ENCODE measurements around the gene DPP7. TPM values are rescaled to one million over a fixed set of nuclear protein-coding genes. Genes with fewer than 3 reads are reported as not detected.

DPP7 gene
- total RNA-seq, 1 donor from 2014 or later = 251 TPM

DNA sequence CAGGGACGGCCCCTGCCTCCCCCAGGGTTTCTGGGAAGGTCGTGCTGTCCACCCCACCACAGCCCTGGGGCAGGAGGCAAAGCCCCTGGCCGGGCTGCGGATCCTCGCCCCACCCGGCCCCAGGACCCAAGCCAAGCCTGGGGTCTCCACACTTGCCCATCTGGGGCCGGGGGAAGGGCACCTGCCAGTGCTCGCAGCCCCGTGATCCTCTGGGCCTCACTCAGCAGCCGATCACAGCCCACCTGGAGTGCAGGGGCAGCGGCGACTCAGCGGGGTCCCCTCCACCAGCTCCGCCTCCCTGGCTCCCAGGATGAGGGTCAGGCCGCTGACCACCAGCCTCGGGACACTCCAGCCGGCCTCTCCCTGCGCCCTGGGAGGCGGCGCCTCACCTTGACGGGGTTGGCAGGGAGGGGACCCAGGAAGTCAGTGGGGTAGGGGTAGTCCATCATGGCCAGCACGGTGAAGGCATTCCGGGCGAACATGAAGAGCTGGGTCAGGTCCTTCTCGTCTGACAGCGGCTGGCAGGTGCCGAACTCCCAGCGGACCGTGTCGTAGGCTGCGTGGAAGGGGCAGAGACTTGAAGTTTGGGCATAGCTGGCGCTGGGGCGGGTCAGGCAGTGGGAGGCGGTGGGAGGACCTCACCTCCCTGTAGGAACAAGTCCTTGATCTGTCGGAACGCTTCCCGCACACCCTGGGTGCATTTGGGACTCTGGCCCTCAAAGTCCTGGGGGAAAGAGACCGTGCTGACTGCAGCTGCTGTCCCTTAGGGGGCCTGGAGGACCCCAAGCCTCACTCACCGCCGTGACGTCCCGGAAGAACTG, 1.8 kb downstream of the DPP7 start:
- intact Hi-C loops (cut with micrococcal nuclease) = no loop called here

DNA sequence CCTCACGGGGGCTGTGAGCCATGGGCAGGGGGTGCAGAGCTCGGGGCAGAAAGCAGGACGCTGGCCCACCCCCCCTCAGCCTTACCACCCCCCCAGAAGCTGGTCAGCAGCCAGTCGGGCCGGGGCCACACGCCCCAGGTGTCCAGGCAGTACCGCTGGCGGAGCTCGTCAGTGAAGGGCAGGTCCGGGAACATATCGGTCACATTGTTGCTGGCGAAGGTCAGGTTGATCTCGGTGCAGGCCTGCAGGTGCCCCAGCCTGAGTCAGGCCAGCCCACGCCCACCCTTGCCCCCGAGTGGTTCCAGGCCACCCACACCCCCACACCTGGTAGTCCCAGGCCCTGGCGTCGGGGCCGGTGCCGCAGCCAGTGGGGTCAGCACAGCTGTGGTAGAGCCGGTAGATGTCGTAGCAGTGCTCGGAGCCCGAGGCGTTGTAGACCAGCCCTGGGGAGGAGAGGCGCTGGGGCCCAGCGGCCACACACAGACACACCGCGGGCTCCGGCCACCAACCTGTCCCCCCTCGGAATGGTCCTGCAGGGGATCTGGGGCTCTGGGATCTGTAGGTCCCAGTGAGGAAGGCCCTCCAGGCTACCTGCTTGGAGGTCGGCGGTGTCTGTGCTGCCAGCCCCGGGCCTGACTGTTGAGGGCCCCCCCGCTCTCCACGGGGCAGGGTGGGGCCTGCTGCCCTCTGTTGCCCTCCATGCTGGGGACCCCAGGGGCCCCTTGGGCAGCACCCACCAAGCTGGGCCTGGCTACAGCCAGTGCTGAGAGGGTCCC, 2.6 kb downstream of the DPP7 start:
- intact Hi-C loops (cut with micrococcal nuclease) = no loop called here

DNA sequence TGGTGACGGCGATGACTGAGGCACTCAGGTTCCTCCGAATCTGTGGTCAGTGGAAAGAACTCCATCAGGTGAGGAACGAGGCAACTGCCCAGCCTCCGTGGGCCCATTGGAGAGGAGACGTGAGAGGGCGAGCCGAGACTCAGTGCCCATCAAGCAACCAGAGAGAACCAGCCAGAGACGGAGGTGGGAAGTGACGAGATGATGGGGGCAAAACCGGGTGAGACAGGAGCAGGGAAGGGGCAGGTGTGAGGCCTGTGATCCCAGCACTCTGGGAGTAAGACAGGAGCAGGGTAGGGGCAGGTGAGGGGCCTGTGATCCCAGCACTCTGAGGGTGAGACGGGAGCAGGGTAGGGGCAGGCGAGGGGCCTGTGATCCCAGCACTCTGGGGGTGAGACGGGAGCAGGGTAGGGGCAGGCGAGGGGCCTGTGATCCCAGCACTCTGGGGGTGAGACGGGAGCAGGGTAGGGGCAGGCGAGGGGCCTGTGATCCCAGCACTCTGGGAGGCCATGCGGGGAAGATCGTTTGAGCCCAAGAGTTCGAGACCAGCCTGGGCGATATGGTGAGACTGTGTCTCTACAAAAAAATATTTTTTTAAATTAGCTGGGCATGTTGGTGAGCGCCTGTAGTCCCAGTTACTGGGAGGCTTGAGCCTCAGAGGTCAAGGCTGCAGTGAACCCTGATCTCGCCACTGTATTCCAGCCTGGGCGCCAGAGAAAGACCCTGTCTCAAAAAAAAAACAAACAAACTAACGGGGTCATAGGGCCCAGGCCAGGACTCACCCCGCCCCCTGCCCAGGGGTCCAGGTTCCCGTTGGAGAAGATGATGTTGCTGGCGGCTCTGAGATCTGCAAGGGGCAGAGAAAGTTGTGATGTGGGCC, 3.4 kb downstream of the DPP7 start:
- intact Hi-C loops (cut with micrococcal nuclease) = no loop called here

DNA sequence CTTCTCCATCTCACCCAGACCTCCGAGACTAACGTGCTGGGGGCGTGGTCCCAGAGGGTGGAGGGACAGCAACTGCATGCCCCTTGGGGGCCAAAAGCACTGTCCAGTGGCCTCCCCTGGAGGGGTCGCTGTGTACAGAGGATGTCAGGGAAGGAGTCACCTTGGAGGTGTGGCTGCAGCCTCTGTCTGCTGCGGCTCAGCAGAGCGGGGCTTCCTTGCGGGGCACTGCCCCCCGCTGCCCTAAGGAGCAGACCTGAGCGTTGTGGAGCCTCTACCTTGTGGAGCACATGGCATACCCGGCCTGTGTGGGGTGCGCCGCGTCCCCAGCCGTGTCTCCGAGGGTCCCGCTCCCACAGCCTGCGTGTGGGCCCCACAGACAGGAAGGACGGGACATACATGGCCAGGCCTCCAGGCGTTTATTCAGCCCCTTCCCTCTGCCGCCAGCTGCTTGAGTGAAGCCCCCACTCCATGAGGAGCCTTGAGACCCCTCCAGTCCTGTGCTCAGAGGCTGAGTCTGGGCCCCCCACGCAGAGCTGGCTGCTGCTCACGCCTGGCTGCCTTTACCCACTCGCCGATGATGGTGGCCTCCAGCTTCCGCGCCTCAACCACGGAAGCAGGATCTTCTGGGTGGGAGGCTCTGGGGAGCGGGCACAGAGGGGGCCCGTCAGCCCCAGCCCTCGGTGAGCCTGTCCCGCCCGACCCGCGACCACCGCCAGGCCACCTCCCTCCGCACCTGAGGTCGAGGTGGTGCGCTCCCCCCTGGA, 4.2 kb downstream of the DPP7 start:
- intact Hi-C loops (cut with micrococcal nuclease) = no loop called here

DNA sequence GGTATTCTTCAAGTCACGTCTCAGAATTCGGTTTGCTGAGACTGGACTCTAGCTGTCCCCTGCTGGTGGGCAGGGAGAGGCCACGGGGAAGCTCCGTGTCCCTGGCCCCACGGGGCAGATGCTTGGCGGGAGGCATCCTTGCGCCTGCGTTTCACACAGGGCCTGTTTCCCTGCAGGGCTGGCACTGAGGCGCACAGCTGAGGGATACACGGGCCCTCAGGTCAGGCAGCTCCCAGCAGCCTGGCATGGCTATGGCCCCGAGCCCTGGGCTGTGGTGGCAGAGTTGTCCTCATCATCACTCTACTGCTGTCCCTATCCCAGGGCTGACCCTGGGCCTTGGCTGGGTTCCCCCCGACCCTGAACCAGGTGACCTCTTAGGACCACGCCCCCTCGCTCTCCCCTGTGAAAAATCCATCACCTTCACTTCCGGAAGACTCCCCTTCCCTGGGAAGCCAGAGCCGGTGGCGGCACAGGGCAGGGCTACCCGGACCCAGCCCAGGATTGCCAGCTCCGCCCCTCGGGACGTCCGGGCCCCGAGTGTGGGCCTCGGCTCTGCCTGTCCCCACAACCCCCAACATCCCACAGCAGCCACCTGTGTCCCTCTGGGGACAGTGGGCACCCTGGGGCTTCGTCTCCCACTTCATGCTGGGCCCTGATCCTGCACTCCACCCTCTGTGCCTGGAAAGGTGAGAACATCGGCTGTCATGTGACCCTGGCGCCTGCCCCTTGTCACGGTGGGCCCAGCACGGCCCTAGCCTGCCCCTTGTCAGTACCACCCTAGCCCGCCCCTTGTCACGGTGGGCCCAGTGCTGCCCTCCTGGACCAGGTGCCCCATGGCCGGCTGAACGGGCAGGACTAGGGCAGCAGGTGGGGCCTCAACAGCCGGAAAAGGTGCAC, 5.0 kb downstream of the DPP7 start:
- intact Hi-C loops (cut with micrococcal nuclease) = no loop called here

DNA sequence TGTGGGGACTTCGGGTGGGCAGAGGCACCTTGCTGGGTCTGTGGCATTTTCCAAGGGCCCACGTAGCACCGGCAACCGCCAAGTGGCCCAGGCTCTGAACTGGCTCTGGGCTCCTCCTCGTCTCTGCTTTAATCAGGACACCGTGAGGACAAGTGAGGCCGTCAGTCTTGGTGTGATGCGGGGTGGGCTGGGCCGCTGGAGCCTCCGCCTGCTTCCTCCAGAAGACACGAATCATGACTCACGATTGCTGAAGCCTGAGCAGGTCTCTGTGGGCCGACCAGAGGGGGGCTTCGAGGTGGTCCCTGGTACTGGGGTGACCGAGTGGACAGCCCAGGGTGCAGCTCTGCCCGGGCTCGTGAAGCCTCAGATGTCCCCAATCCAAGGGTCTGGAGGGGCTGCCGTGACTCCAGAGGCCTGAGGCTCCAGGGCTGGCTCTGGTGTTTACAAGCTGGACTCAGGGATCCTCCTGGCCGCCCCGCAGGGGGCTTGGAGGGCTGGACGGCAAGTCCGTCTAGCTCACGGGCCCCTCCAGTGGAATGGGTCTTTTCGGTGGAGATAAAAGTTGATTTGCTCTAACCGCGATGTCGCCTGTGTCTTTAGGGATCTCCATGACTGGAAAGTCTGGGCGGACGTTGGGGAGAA, 5.8 kb downstream of the DPP7 start:
- intact Hi-C loops (cut with micrococcal nuclease) = no loop called here

DNA sequence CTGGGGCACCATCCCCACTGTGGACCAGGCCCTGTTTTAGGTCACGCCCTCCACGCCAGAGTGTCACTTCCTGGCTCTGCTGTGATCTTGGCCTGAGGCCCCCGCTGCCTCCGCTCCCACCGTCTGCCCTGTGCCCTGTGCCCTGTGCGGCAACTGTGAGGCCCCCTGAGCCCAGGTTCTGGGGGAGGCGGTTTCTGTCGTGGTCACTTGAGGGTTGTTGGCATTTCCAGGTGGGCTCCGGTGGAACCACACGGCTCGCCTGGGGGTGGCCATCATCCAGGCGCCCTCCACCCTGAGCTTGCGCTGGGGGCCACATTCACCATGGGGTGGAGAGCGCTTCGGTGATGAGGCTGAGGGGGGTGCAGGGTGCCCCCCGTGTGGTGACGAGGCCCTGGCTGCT, 6.6 kb downstream of the DPP7 start:
- intact Hi-C loops (cut with micrococcal nuclease) = no loop called here

DNA sequence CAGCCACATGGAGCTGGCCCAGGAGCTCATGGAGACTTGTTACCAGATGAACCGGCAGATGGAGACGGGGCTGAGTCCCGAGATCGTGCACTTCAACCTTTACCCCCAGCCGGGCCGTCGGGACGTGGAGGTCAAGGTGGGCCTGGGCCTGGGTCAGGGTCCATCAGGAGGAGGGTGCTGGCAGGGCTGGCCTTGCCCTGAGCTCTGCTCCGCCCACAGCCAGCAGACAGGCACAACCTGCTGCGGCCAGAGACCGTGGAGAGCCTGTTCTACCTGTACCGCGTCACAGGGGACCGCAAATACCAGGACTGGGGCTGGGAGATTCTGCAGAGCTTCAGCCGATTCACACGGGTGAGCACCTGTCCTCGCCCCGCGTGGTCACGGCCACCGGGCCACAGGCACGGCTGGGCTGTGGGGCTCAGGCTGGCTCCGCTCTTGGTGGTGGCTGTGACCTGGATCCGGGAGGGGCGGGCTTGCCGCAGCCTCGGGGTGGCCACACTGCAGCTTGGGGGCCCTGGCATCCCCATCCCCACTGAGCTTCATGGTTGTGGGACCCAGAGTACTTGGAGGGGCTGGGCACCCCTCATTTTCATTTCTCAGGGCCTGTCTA, 7.1 kb downstream of the DPP7 start:
- intact Hi-C loops (cut with micrococcal nuclease) = no loop called here

DNA sequence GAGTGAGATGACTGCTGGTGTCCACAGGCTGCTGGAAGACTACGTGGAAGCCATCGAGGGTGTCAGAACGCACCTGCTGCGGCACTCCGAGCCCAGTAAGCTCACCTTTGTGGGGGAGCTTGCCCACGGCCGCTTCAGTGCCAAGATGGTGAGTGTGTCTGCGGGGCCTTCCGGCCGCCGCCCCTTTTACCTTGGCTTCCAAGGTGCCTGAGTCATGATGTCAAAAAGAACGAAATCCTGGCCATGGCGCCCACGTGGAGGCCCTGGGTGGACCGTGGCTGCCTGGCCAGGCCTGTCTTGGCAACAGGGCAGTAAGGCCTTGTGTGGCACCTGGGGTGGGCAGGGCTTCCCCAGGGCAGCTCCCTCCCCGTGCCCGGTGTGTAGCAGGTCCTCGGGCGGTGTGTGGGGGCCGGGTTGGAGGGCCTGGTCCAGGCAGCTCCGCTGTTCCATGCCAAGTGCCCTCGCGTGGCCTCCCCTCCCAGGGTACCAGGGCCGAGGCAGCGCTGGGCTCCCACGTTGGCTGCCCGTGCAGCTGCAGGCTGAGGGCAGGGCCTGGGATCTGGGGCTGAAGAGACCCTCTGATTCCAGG, 7.8 kb downstream of the DPP7 start:
- intact Hi-C loops (cut with micrococcal nuclease) = no loop called here

DNA sequence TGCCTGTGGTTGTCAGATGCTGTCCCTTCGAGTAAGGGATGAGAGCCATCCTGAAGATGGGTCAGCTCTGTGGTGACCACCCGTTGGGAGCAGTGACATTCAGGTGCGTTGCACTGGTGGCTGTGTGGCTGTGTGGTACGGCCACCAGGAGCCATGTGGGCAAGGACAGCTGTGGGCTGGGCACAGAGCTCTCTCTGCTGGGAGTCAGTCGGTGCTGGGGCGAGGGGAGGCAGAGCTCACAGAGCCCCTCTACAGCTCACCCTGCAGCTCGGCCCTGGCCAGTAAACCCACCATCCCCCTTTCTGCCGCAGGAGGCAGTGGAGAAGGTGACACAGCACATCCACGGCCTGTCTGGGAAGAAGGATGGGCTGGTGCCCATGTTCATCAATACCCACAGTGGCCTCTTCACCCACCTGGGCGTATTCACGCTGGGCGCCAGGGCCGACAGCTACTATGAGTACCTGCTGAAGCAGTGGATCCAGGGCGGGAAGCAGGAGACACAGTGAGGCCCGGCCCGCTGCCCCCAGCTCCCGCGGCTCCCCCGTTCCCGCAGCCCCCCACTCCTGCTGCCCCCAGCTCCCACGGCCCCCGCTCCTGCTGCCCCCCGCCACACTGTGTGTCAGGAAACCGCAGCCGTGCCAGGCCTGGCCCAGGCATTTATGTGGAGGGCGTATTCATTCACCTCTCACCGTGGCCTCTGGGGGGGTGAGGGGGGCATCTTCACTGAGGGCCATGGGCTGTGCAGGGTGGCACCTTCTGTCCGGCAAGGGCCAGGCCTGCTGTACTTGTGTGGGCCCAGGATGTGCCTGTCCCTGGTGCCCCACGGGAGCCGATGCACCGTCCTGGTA, 8.5 kb downstream of the DPP7 start:
- intact Hi-C loops (cut with micrococcal nuclease) = no loop called here

DNA sequence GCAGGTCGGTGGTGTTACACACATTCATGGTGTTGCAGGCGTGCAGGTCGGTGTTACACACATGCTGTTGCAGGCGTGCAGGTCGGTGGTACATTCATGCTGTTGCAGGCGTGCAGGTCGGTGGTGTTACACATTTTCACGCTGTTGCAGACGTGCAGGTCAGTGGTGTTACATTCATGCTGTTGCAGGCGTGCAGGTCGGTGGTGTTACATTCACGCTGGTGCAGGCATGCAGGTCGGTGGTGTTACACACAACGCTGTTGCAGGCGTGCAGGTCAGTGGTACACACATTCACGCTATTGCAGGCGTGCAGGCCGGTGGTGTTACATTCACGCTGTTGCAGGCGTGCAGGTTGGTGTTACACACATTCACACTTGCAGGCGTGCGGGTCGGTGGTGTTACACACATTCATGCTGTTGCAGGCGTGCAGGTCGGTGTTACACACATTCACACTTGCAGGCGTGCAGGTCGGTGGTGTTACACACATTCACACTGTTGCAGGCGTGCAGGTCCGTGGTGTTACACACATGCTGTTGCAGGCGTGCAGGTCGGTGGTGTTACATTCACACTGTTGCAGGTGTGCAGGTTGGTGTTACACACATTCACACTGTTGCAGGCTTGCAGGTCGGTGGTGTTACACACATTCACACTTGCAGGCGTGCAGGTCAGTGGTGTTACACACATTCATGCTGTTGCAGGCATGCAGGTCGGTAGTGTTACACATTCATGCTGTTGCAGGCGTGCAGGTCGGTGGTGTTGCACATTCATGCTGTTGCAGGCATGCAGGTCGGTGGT, 11.1 kb downstream of the DPP7 start:
- intact Hi-C loops (cut with micrococcal nuclease) = no loop called here

DNA sequence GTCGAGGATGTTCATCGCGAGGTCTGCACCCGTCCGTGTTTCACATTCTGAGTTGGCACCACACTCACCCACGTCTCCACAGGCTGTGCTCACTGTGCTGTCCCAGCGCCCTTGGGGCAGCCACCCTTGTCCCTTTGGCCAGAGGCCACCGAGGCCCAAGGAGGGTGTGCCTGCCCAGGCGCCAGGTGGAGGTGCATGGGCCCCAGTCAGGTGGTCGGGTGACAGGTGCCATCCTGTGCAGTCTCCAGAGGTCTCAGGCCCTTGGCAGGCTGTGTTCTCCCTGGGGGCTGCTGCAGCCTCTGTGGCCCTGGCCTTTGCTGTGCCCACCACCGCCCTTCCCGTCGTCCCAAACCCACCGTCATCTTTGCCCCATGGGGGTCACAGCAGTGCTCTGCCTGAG, 15.3 kb downstream of the DPP7 start:
- intact Hi-C loops (cut with micrococcal nuclease) = no loop called here

DNA sequence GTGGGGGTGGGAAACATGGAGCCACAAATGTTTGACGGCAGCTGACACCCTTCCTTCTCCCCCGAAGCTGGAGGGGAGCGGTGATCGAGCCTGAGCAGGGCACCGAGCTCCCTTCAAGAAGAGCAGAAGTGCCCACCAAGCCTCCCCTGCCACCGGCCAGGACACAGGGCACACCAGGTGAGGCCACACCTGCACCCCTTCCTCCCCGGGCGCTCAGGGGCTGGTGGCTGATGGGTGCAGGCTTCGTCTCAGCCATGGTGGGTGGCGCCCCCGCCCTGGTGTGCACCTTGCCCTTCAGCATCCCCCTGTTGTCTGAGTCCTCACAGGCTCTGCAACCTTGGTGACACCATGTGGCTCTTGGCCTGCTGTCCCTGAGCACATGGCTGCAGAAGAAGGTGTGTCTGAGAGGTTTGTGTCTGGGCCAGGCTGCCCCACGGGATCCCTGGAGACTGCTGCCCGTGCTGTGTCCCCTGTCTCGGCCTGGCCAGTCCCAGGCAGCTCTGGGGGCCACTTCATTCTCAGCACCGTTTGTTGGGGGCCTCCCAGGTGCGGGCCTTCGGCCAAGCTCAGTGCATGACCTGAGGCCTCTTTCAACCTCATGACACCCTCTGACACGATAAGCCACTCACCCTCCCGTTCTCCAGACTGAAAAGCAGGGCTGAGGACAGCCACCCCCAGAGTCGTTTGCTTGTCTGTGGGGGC, 16.6 kb downstream of the DPP7 start:
- intact Hi-C loops (cut with micrococcal nuclease) = no loop called here

DNA sequence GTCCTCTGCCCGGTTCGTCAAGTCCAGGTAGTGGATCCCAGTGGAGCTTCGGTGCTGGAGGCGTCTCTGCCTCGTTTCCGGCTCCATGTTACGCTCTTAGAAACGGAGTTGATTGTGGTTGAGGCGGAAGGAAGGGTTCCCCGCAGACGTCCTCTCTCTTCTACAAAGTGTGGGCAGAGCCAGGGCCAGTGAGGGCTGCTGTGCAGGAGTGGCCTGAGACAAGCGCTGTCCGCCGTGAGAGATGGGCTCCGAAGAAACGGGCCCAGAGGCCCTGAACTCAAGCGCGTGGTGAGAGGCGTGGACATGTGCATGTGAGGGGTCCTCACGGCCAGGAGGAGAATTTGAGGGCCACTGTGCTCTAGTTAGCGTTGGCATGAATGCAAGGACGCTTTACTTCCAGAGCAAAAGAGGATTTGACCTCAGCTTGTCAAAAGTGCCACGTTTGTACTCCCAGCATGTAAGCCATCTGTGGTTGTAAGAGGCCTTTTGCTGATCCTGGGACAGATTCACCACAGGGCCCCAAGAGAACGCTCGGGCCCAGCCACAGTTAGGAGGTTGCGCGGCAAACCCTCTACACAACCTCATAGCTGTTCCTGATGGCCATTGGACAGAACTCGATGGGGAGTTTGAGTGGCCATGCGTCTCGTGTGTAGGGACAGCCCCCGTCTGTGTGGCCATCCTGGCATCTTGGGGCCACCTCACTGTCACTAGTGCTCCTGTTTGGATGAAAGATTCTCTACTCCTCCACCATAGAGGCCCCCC, 17.6 kb downstream of the DPP7 start:
- intact Hi-C loops (cut with micrococcal nuclease) = loop anchor here (1.0 kb wide), 1 partner anchor 215 kb away; no protein-coding TSS in a partner anchor
